K562 (cell line): ENCODE results near the gene PFN2. TPM values are rescaled to one million over a fixed set of nuclear protein-coding genes. Genes with fewer than 3 reads are reported as not detected.

ENCODE experiments used
- ATAC-seq: fragments of 200-7000 bp; cut with Tn5 transposase; 3 replicates; pipeline ENCODE4 v1.9.1; 2020; ENCODE audit warnings: moderate library complexity
- BruUV-seq: library from RNA; stranded (reverse); fragments of 400-500 nt; replicated peaks from 2 replicates; lab custom pipeline; 2021; lab: Mats Ljungman, UMichigan
- CTCF ChIA-PET: fragments of 300-600 bp; formaldehyde crosslinking; extraction: SDS; loops from one replicate; lab custom pipeline; 2021; ENCODE audit warnings: low intra/inter-chr PET ratio; lab: Yijun Ruan, JAX
- POLR2A ChIA-PET: fragments of 300-600, 350-650 bp; sonication (Branson Sonifier 250); formaldehyde crosslinking; extraction: SDS; loops from one replicate; lab custom pipeline; 2021; ENCODE audit warnings: antibody characterized with exemption, inconsistent platforms; lab: Yijun Ruan, JAX
- DNase-seq, 4 experiments: peaks; one replicate each; pipeline versions ENCODE4 v3.0.0 to v3.0.0-alpha.2; 2011 to 2018; ENCODE audit warnings: low spot score in 3 of 4, mixed read lengths in 3 of 4; ENCODE audit errors: extremely low read depth in 1 of 4
- FAIRE-seq: peaks from 2 replicates; lab custom pipeline; 2011; peaks lifted over from hg19 to GRCh38; lab: Jason Lieb, UNC
- H2AFZ ChIP-seq: 2 replicates; pipeline ENCODE4 v1.6.0; 2011; ENCODE audit warnings: low read depth, low read length, control low read depth, inconsistent platforms
- H3K27ac ChIP-seq: fragments of 200-600 bp; 3 replicates; pipeline ENCODE4 v1.8.0; 2011; ENCODE audit warnings: low read depth, mild to moderate bottlenecking, control low read depth, inconsistent platforms, low read length, moderate library complexity, mixed read lengths; ENCODE audit errors: extremely low read depth
- H3K27me3 ChIP-seq, 2 experiments: fragments of 300-600 bp in 1 of 2; 2 replicates in 1 of 2; 3 replicates in 1 of 2; pipeline versions ENCODE4 v1.6.0 to v1.8.0; 2011; ENCODE audit warnings: inconsistent platforms in 2 of 2, low read length in 2 of 2, mild to moderate bottlenecking in 1 of 2, mixed read lengths in 1 of 2, moderate library complexity in 1 of 2; ENCODE audit not compliant: control insufficient read depth in 2 of 2, insufficient read depth in 2 of 2
- H3K36me3 ChIP-seq: fragments of 300-600 bp; 3 replicates; pipeline ENCODE4 v1.8.0; 2011; ENCODE audit warnings: mild to moderate bottlenecking, low read length, inconsistent platforms; ENCODE audit not compliant: control insufficient read depth, insufficient read depth
- H3K4me1 ChIP-seq, 2 experiments: fragments of 200-600 bp in 1 of 2; replicated peaks in 1 of 2; 2 replicates in 1 of 2; 3 replicates in 1 of 2; pipeline versions ENCODE4 v1.5.1 to v1.8.0; 2011; ENCODE audit warnings: inconsistent platforms in 2 of 2, low read length in 2 of 2, mild to moderate bottlenecking in 1 of 2, mixed read lengths in 1 of 2, moderate library complexity in 1 of 2; ENCODE audit not compliant: control insufficient read depth in 2 of 2, insufficient read depth in 2 of 2
- H3K4me2 ChIP-seq: 2 replicates; pipeline ENCODE4 v1.6.1; 2011; ENCODE audit warnings: low read length, control low read depth, inconsistent platforms, mixed read lengths; ENCODE audit not compliant: insufficient read depth
- H3K4me3 ChIP-seq: fragments of 200-600 bp; sonication (generic), shearing (Covaris generic); 2 replicates; pipeline ENCODE4 v1.5.1; 2016; ENCODE audit warnings: control low read depth, inconsistent platforms
- H3K79me2 ChIP-seq: fragments of 200-600 bp; 3 replicates; pipeline ENCODE4 v1.8.0; 2011; ENCODE audit warnings: low read length, inconsistent platforms; ENCODE audit not compliant: control insufficient read depth, insufficient read depth
- H3K9ac ChIP-seq, 2 experiments: 2 replicates each; pipeline versions ENCODE4 v1.6.0 to v1.6.1; 2011; ENCODE audit warnings: low read depth in 2 of 2, low read length in 2 of 2, control low read depth in 1 of 2, inconsistent platforms in 1 of 2, mild to moderate bottlenecking in 1 of 2, mixed read lengths in 1 of 2; ENCODE audit not compliant: insufficient read depth in 1 of 2
- H3K9me1 ChIP-seq: one replicate; pipeline ENCODE4 v1.6.0; 2011; ENCODE audit warnings: inconsistent platforms, mild to moderate bottlenecking, low read length, moderate library complexity; ENCODE audit not compliant: control insufficient read depth, insufficient read depth
- H3K9me3 ChIP-seq: replicated peaks from 2 replicates; pipeline ENCODE4 v1.5.1; 2011; ENCODE audit warnings: low read depth, low read length, inconsistent platforms; ENCODE audit not compliant: control insufficient read depth, insufficient read depth
- H4K20me1 ChIP-seq: replicated peaks from 2 replicates; pipeline ENCODE4 v1.6.1; 2011; ENCODE audit warnings: low read length, inconsistent platforms, mixed read lengths; ENCODE audit not compliant: control insufficient read depth, insufficient read depth
- CBX2 ChIP-seq: fragments of 200-600 bp; sonication (generic); IDR thresholded peaks from one replicate; pipeline ENCODE4 v1.6.1; 2012; ENCODE audit warnings: mild to moderate bottlenecking, low read length, inconsistent platforms; ENCODE audit not compliant: insufficient read depth, poor library complexity, severe bottlenecking
- CCAR2 ChIP-seq: fragments of 200-400 bp; formaldehyde crosslinking; IDR thresholded peaks from 2 replicates; pipeline ENCODE4 v1.6.1; 2017; ENCODE audit warnings: mild to moderate bottlenecking, low read depth, low read length
- KLF16 ChIP-seq: IDR thresholded peaks from 2 replicates; pipeline ENCODE4 v1.6.1; 2016; ENCODE audit warnings: antibody characterized with exemption
- MITF ChIP-seq: IDR thresholded peaks from 2 replicates; pipeline ENCODE4 v1.6.1; 2014; ENCODE audit warnings: antibody characterized with exemption
- PHF8 ChIP-seq: fragments of 200-600 bp; sonication (generic); IDR thresholded peaks from 2 replicates; pipeline ENCODE4 v1.6.1; 2012; ENCODE audit warnings: mixed run types, mild to moderate bottlenecking, inconsistent platforms, low read length, moderate library complexity, borderline replicate concordance
- SMAD3 ChIP-seq: fragments of 450-650 bp; formaldehyde crosslinking; conservative IDR thresholded peaks from 2 replicates; pipeline ENCODE4 v1.4.0; 2020; ENCODE audit warnings: mild to moderate bottlenecking
- ZNF282 ChIP-seq: sonication (generic); formaldehyde crosslinking; IDR thresholded peaks from 2 replicates; pipeline ENCODE4 v1.8.1; 2023; ENCODE audit warnings: missing genetic modification reagents
- in situ Hi-C: fragments of 300-500 bp; cut with MboI; formaldehyde crosslinking; loops from 4 replicates; pipeline ENCODE4 v1.15.0; 2018; ENCODE audit warnings: inconsistent platforms, mixed read lengths
- intact Hi-C: fragments of 100-400 bp; cut with micrococcal nuclease; formaldehyde crosslinking; loops from 2 replicates; pipeline ENCODE4 v1.14.2; 2022
- polyA plus RNA-seq, 8 experiments: library from polyadenylated mRNA; depleted of rRNA in 4 of 8; stranded (reverse) in 5 of 8; unstranded in 3 of 8; fragments of >200 nt; fragmentation: Nextera tagmentation in 2 of 8; fragmentation: Illumina TruSeq in 1 of 8; extraction: Ambion mirVana in 2 of 8; extraction: Trizol in 1 of 8; gene quantifications; 2 replicates each; pipeline versions ENCODE4 v1.2.1 to v1.2.3, GENCODE V29; 2011 to 2014; ENCODE audit warnings: inconsistent platforms in 1 of 8, missing spikeins in 1 of 8
- total RNA-seq, 7 experiments: library from RNA; depleted of rRNA in 6 of 7; stranded (reverse); fragments of >200 nt in 6 of 7; fragmentation: Illumina TruSeq in 2 of 7; extraction: Trizol in 2 of 7; gene quantifications; 2 replicates each; pipeline versions ENCODE4 v1.2.1 to v1.2.3, GENCODE V29; 2011 to 2021; ENCODE audit warnings: low replicate concordance in 1 of 7

PFN2 gene
- total and polyA plus RNA-seq, 9 of the 15 experiments (the other 6 are each of a cell fraction or from before 2014, with no cell fraction given), result 0.14 to 0.86 (median 0.35) TPM

- TF ChIP-seq CCAR2, result no peak
These were observed 7.2 kb downstream of the PFN2 start (continued) for GRCh38 chr3:149963485-149963884.

- TF ChIP-seq CBX2 (no peak), ZNF282 (CRISPR knock-in tag) (no peak), KLF16 (no peak), SMAD3 (no peak), MITF (no peak), PHF8 (no peak)
- BruUV-seq, result no TSS peak
These were observed 11.3 kb downstream of the PFN2 start for GRCh38 chr3:149959443-149959842.

More at GRCh38 chr3:149959443-149959842, 11.3 kb downstream of the PFN2 start:
- ChIA-PET POLR2A (no interaction called here), CTCF (no interaction called here)
- no peak overlapping the region for H3K9ac ChIP-seq
- H4K20me1 ChIP-seq, result no peaks in the 10 kb centered on the region
- no peak overlapping the region for H2AFZ ChIP-seq
- no peaks in the 10 kb centered on the region for H3K36me3 ChIP-seq
- no peak overlapping the region for H3K4me2 ChIP-seq
- H3K4me3 ChIP-seq, result no peak overlapping the region
- no peaks in the 10 kb centered on the region for H3K79me2 ChIP-seq
- no peak for DNase-seq
- H3K9me1 ChIP-seq, result no peaks in the 10 kb centered on the region
- in situ Hi-C loops (loop anchor here (10.0 to 25.0 kb wide), 2 partner anchors 235 to 553 kb away; no protein-coding TSS in a partner anchor), intact Hi-C loops (no loop called here)
- H3K27ac ChIP-seq, result no peak overlapping the region
- H3K4me1 ChIP-seq, result no peaks in the 10 kb centered on the region
- no peaks in the 10 kb centered on the region for H3K27me3 ChIP-seq
- no peak for FAIRE-seq
- no peaks in the 10 kb centered on the region for H3K9me3 ChIP-seq
- ATAC-seq, result no peak
